C4-2B (cell line): ENCODE data around the gene SIRPG.
"Not testable (repeated sequence)": the region's sequence is repeated elsewhere in the genome, so short reads cannot be mapped to it uniquely, and the experiment has no call there.

Experiments
- H3K27ac ChIP-seq: fragments of 450-650 bp; 2 replicates; pipeline ENCODE4 v1.5.1; 2017
- CTCF ChIP-seq: fragments of 450-650 bp; conservative IDR thresholded peaks from 2 replicates; pipeline ENCODE4 v1.5.1; 2017; ENCODE audit warnings: mild to moderate bottlenecking
- ZFX ChIP-seq: fragments of 450-650 bp; IDR thresholded peaks from 2 replicates; pipeline ENCODE4 v1.6.1; 2017

The SIRPG gene

GRCh38 chr20:1657556-1658334 lies at the start of gene SIRPG:
Gene SIRPG, minus strand, starts transcription at chr20:1657779. Its CDS starts 65 bp downstream, at chr20:1657714.
- TF ChIP-seq CTCF: no peak
- no peak for TF ChIP-seq ZFX
- H3K27ac ChIP-seq: no peak within 1 kb of the TSS

GRCh38 chr20:1706887-1707286 lies 49.3 kb upstream of the SIRPG start:
- H3K27ac ChIP-seq: not testable (repeated sequence)

GRCh38 chr20:1706079-1706478 lies 48.5 kb upstream of the SIRPG start:
- no peak overlapping the region for H3K27ac ChIP-seq
- TF ChIP-seq ZFX (no peak), CTCF (no peak)

GRCh38 chr20:1702855-1703254 lies 45.3 kb upstream of the SIRPG start:
- H3K27ac ChIP-seq: no peak overlapping the region
- TF ChIP-seq CTCF (no peak), ZFX (no peak)

- no peak for TF ChIP-seq ZFX
- TF ChIP-seq CTCF: no peak
- no peak overlapping the region for H3K27ac ChIP-seq
Observed at GRCh38 chr20:1702328-1702727, 44.7 kb upstream of the SIRPG start.

GRCh38 chr20:1700990-1701389 lies 43.4 kb upstream of the SIRPG start:
- TF ChIP-seq ZFX (no peak), CTCF (no peak)
- no peak overlapping the region for H3K27ac ChIP-seq

GRCh38 chr20:1697592-1697991 lies 40.0 kb upstream of the SIRPG start:
- TF ChIP-seq ZFX (no peak), CTCF (no peak)
- no peak overlapping the region for H3K27ac ChIP-seq

GRCh38 chr20:1696521-1697209 lies 39.1 kb upstream of the SIRPG start:
- TF ChIP-seq ZFX: no peak
- TF ChIP-seq CTCF: no peak

More at GRCh38 chr20:1696521-1697209, 39.1 kb upstream of the SIRPG start:
- no peak overlapping the region for H3K27ac ChIP-seq
